Embryonic facial prominence (tissue), 1 donor: ENCODE measurements around the gene CPB2.

Source experiments
- DNase-seq: peaks from one replicate; pipeline ENCODE4 v3.0.0-alpha.2; 2016; ENCODE audit errors: extremely low spot score

CPB2 gene

DNA sequence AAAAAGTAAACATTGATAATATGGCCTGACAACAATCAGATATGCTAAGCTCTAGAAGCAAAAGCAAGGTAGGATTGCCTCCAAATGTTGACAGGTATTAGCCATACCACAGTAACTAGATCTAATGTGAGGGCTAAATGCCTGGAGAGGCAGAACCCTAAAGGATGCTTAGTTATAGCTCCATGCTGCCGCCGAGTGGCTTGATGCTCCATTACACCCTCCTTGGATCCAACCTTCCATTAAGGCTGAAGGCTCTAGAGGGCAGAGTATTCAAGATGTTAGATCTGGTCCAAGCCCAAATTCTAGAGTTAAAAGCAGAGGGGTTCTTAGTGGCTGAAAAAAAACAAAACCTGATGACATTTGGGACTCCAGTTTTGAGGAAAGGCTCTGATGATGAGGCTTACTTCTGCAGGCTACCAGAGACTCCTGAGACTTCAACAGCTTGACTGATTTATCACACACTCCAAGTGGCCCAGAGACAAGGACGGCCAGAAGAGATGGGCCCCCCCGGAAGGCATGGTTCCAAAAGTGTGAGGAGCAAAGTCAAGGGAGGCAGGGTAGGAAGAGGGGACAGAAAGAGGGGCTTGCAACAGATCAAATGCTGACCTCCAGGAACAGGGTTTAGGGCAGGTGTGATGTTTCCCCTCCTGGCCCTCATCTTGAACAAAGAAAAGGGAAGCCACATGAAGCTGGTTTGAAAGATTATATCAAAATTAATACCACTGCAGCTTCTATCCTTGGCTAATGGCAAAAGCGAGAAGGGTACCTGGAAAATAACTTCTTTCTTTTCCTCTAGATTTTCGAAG, 21.9 kb upstream of the CPB2 start:
- peak; percentile 38 for DNase-seq

DNA sequence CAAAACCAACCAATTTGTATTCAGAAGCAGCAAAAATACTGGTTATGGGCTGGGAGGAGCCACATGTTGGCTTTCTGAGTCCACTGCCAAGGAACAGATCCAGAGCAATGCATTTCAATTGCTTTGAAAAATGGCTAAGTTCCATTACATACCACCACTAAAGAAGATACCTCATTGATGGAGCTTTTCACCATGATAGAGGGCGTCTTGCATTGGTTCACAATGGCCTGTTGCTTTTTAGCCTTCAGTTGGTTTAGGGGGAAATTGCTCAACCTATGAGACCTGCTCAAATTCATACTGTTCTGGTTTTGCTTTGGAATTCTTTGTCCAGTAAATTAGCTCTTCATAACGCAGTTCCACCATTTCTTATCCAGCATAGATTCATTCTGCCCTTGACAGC, 21.2 kb upstream of the CPB2 start:
- DNase-seq, result no peak

- no peak for DNase-seq
Observed at GRCh38 chr13:46124967-46125933, 20.4 kb upstream of the CPB2 start.

- DNase-seq, result no peak
Observed at GRCh38 chr13:46124531-46124966, 19.7 kb upstream of the CPB2 start.

DNA sequence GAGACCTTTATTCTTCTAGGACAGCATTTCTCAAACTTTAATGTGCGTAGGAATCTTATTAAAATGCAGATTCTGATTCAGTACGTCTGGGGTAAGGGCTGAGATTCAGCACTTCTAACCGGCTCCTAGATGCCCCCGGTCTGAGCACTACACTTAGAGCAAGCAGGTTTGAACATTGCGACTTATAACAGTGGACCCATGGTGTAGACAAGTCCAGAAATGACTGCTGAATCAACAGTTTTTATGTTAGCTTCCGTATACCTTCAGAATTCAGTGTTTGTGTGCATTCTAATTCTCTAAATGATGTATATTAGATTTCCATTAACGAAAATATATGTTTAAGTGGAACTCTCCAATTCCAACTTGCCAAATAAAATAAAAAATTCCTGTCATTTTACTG, 17.5 kb upstream of the CPB2 start:
- DNase-seq, result no peak

- DNase-seq, result no peak
Observed at GRCh38 chr13:46121597-46122163, 16.8 kb upstream of the CPB2 start.

DNA sequence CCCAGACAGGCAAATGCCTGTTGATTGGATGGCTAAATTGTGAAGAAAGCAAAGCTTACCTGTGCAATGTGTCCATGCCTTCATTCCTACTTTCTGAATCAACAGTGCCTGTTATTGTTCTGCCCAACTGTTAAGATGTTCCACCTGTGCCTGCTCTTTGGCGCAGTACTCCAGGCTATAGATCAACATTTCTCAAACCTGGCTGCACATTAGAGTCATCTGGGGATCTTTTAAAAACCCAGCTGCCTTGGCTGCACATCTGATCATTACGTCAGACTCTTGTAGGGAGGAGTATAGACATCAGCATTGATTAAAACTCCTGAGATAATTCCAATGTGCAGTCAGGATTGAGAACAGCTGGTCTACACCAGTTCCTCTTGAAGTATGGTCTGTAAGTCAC, 16.2 kb upstream of the CPB2 start:
- DNase-seq, result no peak

- DNase-seq, result no peak
Observed at GRCh38 chr13:46119883-46120614, 15.2 kb upstream of the CPB2 start.

DNA sequence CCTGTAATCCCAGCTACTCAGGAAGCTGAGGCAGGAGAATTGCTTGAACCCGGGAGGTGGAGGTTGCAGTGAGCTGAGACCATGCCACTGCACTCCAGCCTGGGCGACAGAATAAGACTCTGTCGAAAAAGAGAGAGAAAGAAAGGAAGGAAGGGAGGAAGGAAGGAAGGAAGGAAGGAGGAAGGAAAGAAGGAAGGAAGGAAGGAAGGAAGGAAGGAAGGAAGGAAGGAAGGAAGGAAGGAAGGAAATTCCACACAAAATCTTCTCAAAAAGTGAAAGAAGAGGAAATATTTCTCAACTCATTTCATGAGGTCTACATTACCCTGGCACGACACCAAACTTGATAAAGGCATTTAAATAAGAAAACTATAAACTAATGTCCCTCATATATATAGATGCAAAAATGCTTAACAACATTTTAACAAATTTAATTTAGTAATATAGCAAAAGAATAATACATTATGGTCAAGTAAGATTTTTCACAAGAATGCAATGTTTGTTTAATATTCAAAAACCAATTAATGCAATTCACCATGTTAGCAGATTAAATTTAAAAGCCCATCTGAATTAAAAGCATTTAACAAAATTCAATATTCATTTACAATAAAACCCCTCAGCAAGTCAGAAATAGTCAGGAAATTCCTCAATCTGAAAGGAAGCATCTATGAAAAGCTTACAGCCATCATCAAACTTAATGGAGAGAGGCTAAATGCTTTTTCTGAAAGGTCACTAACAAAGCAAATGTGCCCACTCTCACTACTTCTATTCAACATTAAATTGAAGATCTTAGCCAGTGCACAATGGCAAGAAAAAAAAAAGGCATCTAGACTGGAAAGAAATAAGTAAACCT, 12.0 kb upstream of the CPB2 start:
- DNase-seq, result no peak

GRCh38 chr13:46114613-46115012, 9.8 kb upstream of the CPB2 start:
- no peak for DNase-seq

DNA sequence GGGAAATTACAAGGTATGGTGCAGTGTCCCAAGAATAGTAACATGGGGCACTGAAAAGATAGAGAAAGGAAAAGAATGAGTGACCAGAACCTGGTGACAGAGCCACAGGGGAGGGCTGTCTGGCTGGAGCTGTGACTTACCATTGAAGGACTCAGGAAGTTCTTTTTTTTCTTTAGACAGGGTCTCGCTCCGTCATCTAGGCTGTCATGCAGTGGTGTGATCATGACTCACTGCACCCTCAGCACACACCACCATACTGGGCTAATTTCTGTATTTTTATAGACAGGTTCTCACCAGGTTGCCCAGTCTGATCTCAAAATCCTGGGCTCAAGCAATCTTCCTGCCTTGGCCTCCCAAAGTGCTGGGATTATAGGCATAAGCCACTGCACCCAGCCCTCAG, 8.8 kb upstream of the CPB2 start:
- no peak for DNase-seq

DNA sequence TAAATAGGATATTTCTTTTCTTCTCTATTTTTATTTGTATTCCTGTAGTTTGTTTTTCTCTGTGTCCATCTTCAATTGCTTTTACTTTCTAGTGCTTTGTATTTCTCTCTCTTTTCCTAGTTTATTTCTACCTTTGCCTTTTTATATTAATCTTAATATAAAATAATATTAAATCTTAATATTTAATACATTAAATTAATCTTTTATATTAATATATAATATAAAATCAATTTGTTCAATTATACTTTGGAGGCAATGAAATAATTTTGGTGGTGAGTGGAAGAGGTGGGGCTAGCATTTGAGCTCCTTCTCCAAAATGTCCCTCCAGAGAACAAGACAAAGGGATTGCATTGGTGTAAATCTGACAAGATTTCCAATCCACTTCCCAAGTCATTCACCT, 6.3 kb upstream of the CPB2 start:
- no peak for DNase-seq

- no peak for DNase-seq
Observed at GRCh38 chr13:46109451-46109850, 4.6 kb upstream of the CPB2 start.

GRCh38 chr13:46106839-46107371, 2.1 kb upstream of the CPB2 start:
- DNase-seq, result no peak

DNA sequence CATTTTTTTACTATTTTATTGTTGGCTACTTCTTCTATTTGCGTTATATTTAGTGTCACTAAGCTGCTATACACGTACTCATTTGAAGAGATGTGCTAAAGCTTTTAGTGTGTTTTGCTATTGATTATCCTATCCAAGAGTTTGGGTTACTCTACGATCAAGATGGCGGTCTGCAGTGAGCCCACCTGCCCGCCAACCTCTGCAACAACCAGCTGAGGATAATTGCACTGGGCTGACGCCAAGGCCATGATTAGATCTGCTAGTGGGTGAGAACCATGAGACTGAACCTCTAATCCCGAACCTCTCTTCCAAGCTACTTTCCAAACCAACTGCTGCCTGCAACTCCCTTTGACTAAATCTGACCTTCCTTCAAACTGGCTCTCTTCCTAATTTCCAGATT, 1.8 kb downstream of the CPB2 start:
- no peak for DNase-seq

DNA sequence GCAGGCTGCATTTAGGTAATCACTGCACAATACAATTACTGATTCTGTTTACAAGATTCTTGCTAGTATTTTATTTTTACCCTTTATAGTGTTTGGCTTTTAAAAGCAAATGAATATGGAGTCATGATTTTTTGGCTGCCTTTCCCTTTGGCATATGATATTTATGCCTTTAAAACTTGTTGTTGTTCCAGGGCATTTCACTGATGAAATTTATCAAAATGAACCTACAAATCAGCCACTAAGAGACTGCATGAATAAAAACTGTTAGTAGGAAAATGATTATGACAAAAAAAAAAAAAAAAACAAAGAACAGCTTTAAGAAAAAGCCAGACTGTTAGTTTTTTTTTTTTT, 2.6 kb downstream of the CPB2 start:
- no peak for DNase-seq

DNA sequence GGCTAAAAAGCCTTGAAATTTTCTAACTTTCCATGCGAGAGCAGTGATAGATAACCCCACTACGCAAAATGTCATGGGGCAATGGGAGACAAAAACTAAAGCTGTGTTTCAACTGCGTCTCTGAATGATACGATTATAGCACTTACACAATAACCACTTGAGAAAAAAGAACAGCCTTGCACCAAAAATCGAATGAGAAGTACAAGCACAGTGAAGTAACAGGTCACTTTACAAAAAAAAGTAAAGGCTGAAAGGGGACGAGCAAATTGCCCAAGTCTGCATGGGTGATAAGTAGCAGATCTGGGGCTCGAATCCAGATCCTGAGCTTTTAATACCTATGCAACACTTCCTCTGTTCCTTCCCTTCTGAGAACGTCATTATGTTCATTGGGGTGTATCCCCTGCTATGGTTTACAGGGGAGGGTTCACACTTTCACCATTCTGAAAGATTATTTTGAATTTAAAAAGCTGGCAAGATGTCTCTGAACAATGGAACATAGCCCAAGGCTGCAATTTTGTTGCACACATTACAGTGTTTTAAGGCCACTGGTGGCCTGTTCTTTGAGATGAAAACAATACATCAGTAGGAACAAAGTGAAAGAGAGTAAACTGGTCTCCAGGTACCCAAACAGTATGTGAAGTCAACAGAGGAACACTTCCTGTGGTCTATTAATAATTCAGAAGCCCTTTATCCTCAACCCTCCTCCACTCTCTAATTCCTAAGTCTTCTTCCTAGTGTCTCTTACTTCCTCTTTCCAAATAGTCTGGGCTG, 3.2 kb downstream of the CPB2 start:
- DNase-seq, result no peak

DNA sequence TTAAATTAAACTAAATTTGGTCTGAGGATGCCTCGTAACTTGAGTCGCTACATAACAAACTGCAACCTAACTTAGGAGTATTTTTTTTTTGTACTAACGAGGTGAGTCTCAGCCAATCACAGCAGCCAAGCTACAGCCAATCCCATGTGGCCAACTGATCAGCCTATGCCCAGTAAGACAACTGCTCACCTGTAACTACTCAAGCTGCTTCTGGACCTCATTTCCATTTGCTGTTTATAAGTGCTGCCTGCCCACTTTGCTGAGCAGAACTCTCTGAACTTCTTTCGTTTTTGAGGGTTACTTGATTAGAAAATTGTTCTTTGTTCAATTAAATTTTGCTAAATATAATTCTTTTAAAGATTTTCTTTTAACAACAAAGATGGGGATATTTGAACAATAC, 3.8 kb downstream of the CPB2 start:
- DNase-seq, result no peak

GRCh38 chr13:46100191-46100815, 4.5 kb downstream of the CPB2 start:
- no peak for DNase-seq
